Astrocyte (in vitro differentiated cells and primary cell): ENCODE measurements around the gene SMYD1. TPM values are rescaled to one million over a fixed set of nuclear protein-coding genes. Genes with fewer than 3 reads are reported as not detected.

Experiments used
- DNase-seq: peaks from one replicate; pipeline ENCODE4 v3.0.0-alpha.2; 2010; ENCODE audit warnings: low read depth
- FAIRE-seq: peaks from 2 replicates; lab custom pipeline; 2011; peaks lifted over from hg19 to GRCh38; lab: Jason Lieb, UNC
- H2AFZ ChIP-seq: 2 replicates; pipeline ENCODE4 v1.6.0; 2012; ENCODE audit warnings: low read depth, low read length, inconsistent platforms
- H3K27ac ChIP-seq: 2 replicates; pipeline ENCODE4 v1.5.1; 2011; ENCODE audit warnings: low read depth, low read length, inconsistent platforms
- H3K27me3 ChIP-seq: 2 replicates; pipeline ENCODE4 v1.6.0; 2011; ENCODE audit warnings: low read length, inconsistent platforms; ENCODE audit not compliant: insufficient read depth
- H3K36me3 ChIP-seq: 2 replicates; pipeline ENCODE4 v1.5.1; 2011; ENCODE audit warnings: low read length, inconsistent platforms; ENCODE audit not compliant: insufficient read depth
- H3K4me1 ChIP-seq: 2 replicates; pipeline ENCODE4 v1.5.1; 2011; ENCODE audit warnings: low read length, inconsistent platforms; ENCODE audit not compliant: insufficient read depth
- H3K4me2 ChIP-seq: 2 replicates; pipeline ENCODE4 v1.6.0; 2012; ENCODE audit warnings: low read length, inconsistent platforms
- H3K4me3 ChIP-seq: 2 replicates; pipeline ENCODE4 v1.5.1; 2011; ENCODE audit warnings: low read depth, mild to moderate bottlenecking, low read length, inconsistent platforms; ENCODE audit not compliant: insufficient read depth
- H3K79me2 ChIP-seq: 2 replicates; pipeline ENCODE4 v1.6.0; 2012; ENCODE audit warnings: mild to moderate bottlenecking, low read length, inconsistent platforms; ENCODE audit not compliant: insufficient read depth
- H3K9ac ChIP-seq: 2 replicates; pipeline ENCODE4 v1.6.0; 2012; ENCODE audit warnings: mild to moderate bottlenecking, low read length, inconsistent platforms
- H3K9me3 ChIP-seq: 2 replicates; pipeline ENCODE4 v1.5.1; 2012; ENCODE audit warnings: low read depth, mild to moderate bottlenecking, low read length, inconsistent platforms; ENCODE audit not compliant: insufficient read depth
- H4K20me1 ChIP-seq: 2 replicates; pipeline ENCODE4 v1.6.0; 2012; ENCODE audit warnings: low read length, inconsistent platforms; ENCODE audit not compliant: insufficient read depth
- H3K27ac Mint-ChIP-seq: one replicate; pipeline ENCODE4 v1.8.0; 2021; ENCODE audit warnings: mild to moderate bottlenecking, mixed read lengths; ENCODE audit not compliant: unreplicated experiment
- H3K27me3 Mint-ChIP-seq: one replicate; pipeline ENCODE4 v1.8.0; 2021; ENCODE audit warnings: low read depth, mixed read lengths; ENCODE audit not compliant: unreplicated experiment
- H3K36me3 Mint-ChIP-seq: one replicate; pipeline ENCODE4 v1.8.0; 2021; ENCODE audit warnings: low read depth, mixed read lengths; ENCODE audit not compliant: unreplicated experiment
- H3K4me1 Mint-ChIP-seq: one replicate; pipeline ENCODE4 v1.8.0; 2021; ENCODE audit warnings: low read depth, mixed read lengths; ENCODE audit not compliant: unreplicated experiment
- H3K4me3 Mint-ChIP-seq: one replicate; pipeline ENCODE4 v1.8.0; 2021; ENCODE audit warnings: mild to moderate bottlenecking, moderate library complexity, mixed read lengths; ENCODE audit not compliant: unreplicated experiment
- H3K9me3 Mint-ChIP-seq: one replicate; pipeline ENCODE4 v1.8.0; 2021; ENCODE audit warnings: mild to moderate bottlenecking, mixed read lengths; ENCODE audit not compliant: unreplicated experiment
- CTCF ChIP-seq: IDR thresholded peaks from 2 replicates; pipeline ENCODE4 v1.5.1; 2011; ENCODE audit warnings: low read depth, mild to moderate bottlenecking, inconsistent platforms, low read length, moderate library complexity; ENCODE audit not compliant: insufficient read depth
- EZH2 ChIP-seq: IDR thresholded peaks from 2 replicates; pipeline ENCODE4 v1.6.1; 2012; ENCODE audit warnings: mild to moderate bottlenecking, low read length, inconsistent platforms; ENCODE audit not compliant: insufficient read depth
- total RNA-seq: library from RNA; stranded (reverse); gene quantifications from 2 replicates; pipeline ENCODE4 v1.2.1, GENCODE V29; 2021

SMYD1 gene
- total RNA-seq, 1 donor from 2014 or later, result not detected

- H3K4me1 ChIP-seq, result no peaks in the 10 kb centered on the region
- H3K79me2 ChIP-seq, result no peaks in the 10 kb centered on the region
- FAIRE-seq (no peak), DNase-seq (no peak)
- H3K36me3 ChIP-seq, result no peaks in the 10 kb centered on the region
- H3K27me3 ChIP-seq, result no peaks in the 10 kb centered on the region
- no peak overlapping the region for H2AFZ ChIP-seq
- no peak overlapping the region for H3K9ac ChIP-seq
- no peaks in the 10 kb centered on the region for H3K9me3 ChIP-seq
- H3K4me2 ChIP-seq, result no peak overlapping the region
- H3K4me3 Mint-ChIP-seq, result no peak overlapping the region
- no peak overlapping the region for H3K27ac Mint-ChIP-seq
- no peaks in the 10 kb centered on the region for H3K4me1 Mint-ChIP-seq
- TF ChIP-seq EZH2, result no peak
- H4K20me1 ChIP-seq, result no peaks in the 10 kb centered on the region
- no peaks in the 10 kb centered on the region for H3K36me3 Mint-ChIP-seq
- peaks cover 6% of the 10 kb centered on the region for H3K27me3 Mint-ChIP-seq
- no peak overlapping the region for H3K4me3 ChIP-seq
- H3K9me3 Mint-ChIP-seq, result no peaks in the 10 kb centered on the region
- H3K27ac ChIP-seq, result no peak overlapping the region
Observed at GRCh38 chr2:88108796-88109195, 41.2 kb downstream of the SMYD1 start.

- Mint-ChIP-seq H3K4me3 (no peak overlapping the region), H3K4me1 (no peaks in the 10 kb centered on the region), H3K27me3 (peaks cover 7% of the 10 kb centered on the region), H3K36me3 (no peaks in the 10 kb centered on the region), H3K27ac (no peak overlapping the region), H3K9me3 (no peaks in the 10 kb centered on the region)
- Histone ChIP-seq H3K36me3 (no peaks in the 10 kb centered on the region), H2AFZ (no peak overlapping the region), H3K79me2 (no peaks in the 10 kb centered on the region), H3K27me3 (peaks cover 4% of the 10 kb centered on the region), H4K20me1 (no peaks in the 10 kb centered on the region), H3K27ac (no peak overlapping the region), H3K9me3 (no peaks in the 10 kb centered on the region), H3K9ac (no peak overlapping the region), H3K4me3 (no peak overlapping the region), H3K4me1 (no peaks in the 10 kb centered on the region), H3K4me2 (no peak overlapping the region)
- TF ChIP-seq EZH2 (no peak), CTCF (no peak)
- FAIRE-seq (no peak), DNase-seq (no peak)
Observed at GRCh38 chr2:88110830-88111229, 43.2 kb downstream of the SMYD1 start.

GRCh38 chr2:88113069-88113468 lies 45.4 kb downstream of the SMYD1 start:
- Histone ChIP-seq H3K79me2 (no peaks in the 10 kb centered on the region), H3K9me3 (no peaks in the 10 kb centered on the region), H3K4me1 (no peaks in the 10 kb centered on the region), H2AFZ (no peak overlapping the region), H3K27me3 (peaks cover 4% of the 10 kb centered on the region), H3K9ac (no peak overlapping the region), H3K36me3 (no peaks in the 10 kb centered on the region), H4K20me1 (no peaks in the 10 kb centered on the region), H3K27ac (no peak overlapping the region), H3K4me3 (no peak overlapping the region), H3K4me2 (no peak overlapping the region)
- FAIRE-seq, result no peak
- Mint-ChIP-seq H3K27me3 (peaks cover 14% of the 10 kb centered on the region), H3K4me1 (no peaks in the 10 kb centered on the region), H3K27ac (no peak overlapping the region), H3K36me3 (no peaks in the 10 kb centered on the region), H3K4me3 (no peak overlapping the region), H3K9me3 (no peaks in the 10 kb centered on the region)
- TF ChIP-seq EZH2 (no peak), CTCF (no peak)
- no peak for DNase-seq
